ENCODE data around the gene MMP14. TPM values are rescaled to one million over a fixed set of nuclear protein-coding genes. Genes with fewer than 3 reads are reported as not detected.

Gene MMP14
- total and polyA plus RNA-seq, 9 of the 15 experiments (the other 6 are each of a cell fraction or from before 2014, with no cell fraction given), result 0.36 to 5.8 (median 1.3) TPM; not detected in 2

- 0 out of 6 replicates have a peak, but pooled peaks of 1 of the 3 experiments have one; percentile 48 for TF ChIP-seq ZBTB11 (CRISPR knock-in tag; IDR thresholded peaks at IDR 0.05)
- no peak for TF ChIP-seq ZC3H11A (IDR thresholded peaks at IDR 0.05; ENCODE audit: low read depth, low read length)
- no peak for TF ChIP-seq SETDB1 (IDR thresholded peaks at IDR 0.05; ENCODE audit: low read length)
- TF ChIP-seq, protein P1, sequence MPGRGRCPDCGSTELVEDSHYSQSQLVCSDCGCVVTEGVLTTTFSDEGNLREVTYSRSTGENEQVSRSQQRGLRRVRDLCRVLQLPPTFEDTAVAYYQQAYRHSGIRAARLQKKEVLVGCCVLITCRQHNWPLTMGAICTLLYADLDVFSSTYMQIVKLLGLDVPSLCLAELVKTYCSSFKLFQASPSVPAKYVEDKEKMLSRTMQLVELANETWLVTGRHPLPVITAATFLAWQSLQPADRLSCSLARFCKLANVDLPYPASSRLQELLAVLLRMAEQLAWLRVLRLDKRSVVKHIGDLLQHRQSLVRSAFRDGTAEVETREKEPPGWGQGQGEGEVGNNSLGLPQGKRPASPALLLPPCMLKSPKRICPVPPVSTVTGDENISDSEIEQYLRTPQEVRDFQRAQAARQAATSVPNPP (IDR thresholded peaks at IDR 0.05; ENCODE audit: borderline replicate concordance, insufficient read depth, insufficient read length), result no peak
- no peak for TF ChIP-seq EWSR1 (IDR thresholded peaks at IDR 0.05; ENCODE audit: borderline replicate concordance, low read depth, partially characterized antibody)
- 0 out of 4 replicates have a peak, but pooled peaks of 1 of the 2 experiments have one; percentile 32 for TF ChIP-seq FOXK2 (conservative IDR thresholded peaks at IDR 0.05 in 1 of 2, IDR thresholded peaks at IDR 0.05 in 1 of 2; ENCODE audit: low read depth in 2 of 2)
- TF ChIP-seq ZBTB1 (CRISPR knock-in tag; IDR thresholded peaks at IDR 0.05; ENCODE audit: borderline replicate concordance, low read depth), result no peak
- TF ChIP-seq ZNF282 (CRISPR knock-in tag; IDR thresholded peaks at IDR 0.05), result no peak
- no peak for TF ChIP-seq GMEB1 (CRISPR knock-in tag; IDR thresholded peaks at IDR 0.05)
- peak; percentile 44; the same call in 1 of the 2 replicates for TF ChIP-seq TRIM25 (IDR thresholded peaks at IDR 0.05; ENCODE audit: borderline replicate concordance)
- TF ChIP-seq ZNF174 (CRISPR knock-in tag; IDR thresholded peaks at IDR 0.05), result no peak
- TF ChIP-seq FOXJ2 (tag; IDR thresholded peaks at IDR 0.05), result no peak
- TF ChIP-seq ELF4 (CRISPR knock-in tag; IDR thresholded peaks at IDR 0.05), result 0 out of 2 replicates have a peak, but pooled peaks have one; percentile 39
- TF ChIP-seq MXI1 (IDR thresholded peaks at IDR 0.05; ENCODE audit: low read depth, low read length), result peak; percentile 69
- TF ChIP-seq ZNF224 (CRISPR knock-in tag; IDR thresholded peaks at IDR 0.05), result no peak
- no peak for TF ChIP-seq CBX8 (IDR thresholded peaks at IDR 0.05; ENCODE audit: borderline replicate concordance, extremely low read depth, low read depth, low read length, poor library complexity, severe bottlenecking)
- no peak for TF ChIP-seq POLR2A (conservative IDR thresholded peaks at IDR 0.05)
Observed at GRCh38 chr14:22897357-22897756, 61.0 kb downstream of the MMP14 start (continued).

All from K562 (cell line).